GM12878 (cell line): Measurements from ENCODE around the gene ALKBH8. TPM values are rescaled to one million over a fixed set of nuclear protein-coding genes. Genes with fewer than 3 reads are reported as not detected.

Source experiments
- ATAC-seq: fragments of 200-7000 bp; cut with Tn5 transposase; 3 replicates; pipeline ENCODE4 v1.9.1; 2020; ENCODE audit warnings: mild to moderate bottlenecking, moderate library complexity
- BruUV-seq: library from RNA; stranded (reverse); fragments of 400-500 nt; replicated peaks from 2 replicates; lab custom pipeline; 2021; lab: Mats Ljungman, UMichigan
- CTCF ChIA-PET: fragments of 300-600 bp; sonication (Branson Sonifier 250); formaldehyde crosslinking; extraction: SDS; loops from one replicate; lab custom pipeline; 2021; ENCODE audit warnings: inconsistent platforms; lab: Yijun Ruan, JAX
- POLR2A ChIA-PET: fragments of 350-600 bp; formaldehyde crosslinking; extraction: SDS; loops from one replicate; lab custom pipeline; 2021; ENCODE audit warnings: inconsistent platforms; lab: Charles Lee
- RAD21 ChIA-PET: fragments of 300-600 bp; sonication (Branson Sonifier 250); formaldehyde crosslinking; loops from one replicate; lab custom pipeline; 2023; ENCODE audit warnings: antibody characterized with exemption; ENCODE audit not compliant: unreplicated experiment; lab: Charles Lee
- SMC1A ChIA-PET: fragments of 300-600 bp; sonication (Branson Sonifier 250); formaldehyde crosslinking; loops from one replicate; lab custom pipeline; 2023; ENCODE audit not compliant: unreplicated experiment, uncharacterized antibody; lab: Charles Lee
- DNase-seq: peaks from one replicate; pipeline ENCODE4 v3.0.0-alpha.2; 2011; ENCODE audit warnings: low read depth, low spot score
- FAIRE-seq: peaks from 3 replicates; lab custom pipeline; 2011; peaks lifted over from hg19 to GRCh38; lab: Jason Lieb, UNC
- H2AFZ ChIP-seq: 2 replicates; pipeline ENCODE4 v1.6.0; 2011; ENCODE audit warnings: low read depth, low read length, control low read depth; ENCODE audit not compliant: control insufficient read depth
- H3K27ac ChIP-seq: 2 replicates; pipeline ENCODE4 v1.5.1; 2011; ENCODE audit warnings: control low read depth; ENCODE audit not compliant: control insufficient read depth, insufficient read depth
- H3K27me3 ChIP-seq, 2 experiments: replicated peaks in 1 of 2; 2 replicates each; pipeline versions ENCODE4 v1.6.0 to v1.6.1; 2011; ENCODE audit warnings: low read length in 1 of 2; ENCODE audit not compliant: control insufficient read depth in 2 of 2, insufficient read depth in 2 of 2
- H3K36me3 ChIP-seq, 2 experiments: 2 replicates each; pipeline ENCODE4 v1.5.1; 2011; ENCODE audit warnings: low read length in 1 of 2; ENCODE audit not compliant: control insufficient read depth in 2 of 2, insufficient read depth in 2 of 2
- H3K4me1 ChIP-seq: 2 replicates; pipeline ENCODE4 v1.6.1; 2011; ENCODE audit warnings: mild to moderate bottlenecking, low read length, moderate library complexity, mixed read lengths; ENCODE audit not compliant: control insufficient read depth, insufficient read depth
- H3K4me2 ChIP-seq: 2 replicates; pipeline ENCODE4 v1.6.0; 2011; ENCODE audit warnings: control low read depth; ENCODE audit not compliant: control insufficient read depth, insufficient read depth
- H3K4me3 ChIP-seq: fragments of 200-600 bp; sonication (generic); 2 replicates; pipeline ENCODE4 v1.5.1; 2016
- H3K79me2 ChIP-seq: 2 replicates; pipeline ENCODE4 v1.6.0; 2011; ENCODE audit warnings: low read length; ENCODE audit not compliant: control insufficient read depth, insufficient read depth
- H3K9ac ChIP-seq: 2 replicates; pipeline ENCODE4 v1.8.0; 2011; ENCODE audit warnings: low read length, control low read depth, mixed read lengths; ENCODE audit not compliant: control insufficient read depth, insufficient read depth
- H3K9me3 ChIP-seq: replicated peaks from 3 replicates; pipeline ENCODE4 v1.5.1; 2011; ENCODE audit warnings: mild to moderate bottlenecking, low read length; ENCODE audit not compliant: control insufficient read depth, insufficient read depth
- H4K20me1 ChIP-seq: 2 replicates; pipeline ENCODE4 v1.6.0; 2011; ENCODE audit not compliant: control insufficient read depth, insufficient read depth
- E4F1 ChIP-seq: fragments of 450-650 bp; IDR thresholded peaks from 2 replicates; pipeline ENCODE4 v1.6.1; 2018; ENCODE audit warnings: borderline replicate concordance, mild to moderate bottlenecking; ENCODE audit not compliant: partially characterized antibody
- ESRRA ChIP-seq: IDR thresholded peaks from 2 replicates; pipeline ENCODE4 v1.6.1; 2012; ENCODE audit warnings: mild to moderate bottlenecking, low read length, improper control_type of control experiment
- MAX ChIP-seq: IDR thresholded peaks from 2 replicates; pipeline ENCODE4 v1.6.1; 2012; ENCODE audit warnings: low read depth, low read length, improper control_type of control experiment
- MTA3 ChIP-seq: IDR thresholded peaks from 2 replicates; pipeline ENCODE4 v1.6.1; 2012; ENCODE audit warnings: low read length, inconsistent platforms, borderline replicate concordance
- PAX8 ChIP-seq: fragments of 450-650 bp; IDR thresholded peaks from 2 replicates; pipeline ENCODE4 v1.6.1; 2017; ENCODE audit warnings: mild to moderate bottlenecking, moderate library complexity
- RAD51 ChIP-seq: fragments of 450-650 bp; IDR thresholded peaks from 2 replicates; pipeline ENCODE4 v1.6.1; 2016; ENCODE audit warnings: moderate library complexity, mild to moderate bottlenecking, inconsistent platforms
- RBBP5 ChIP-seq: fragments of 200-600 bp; sonication (generic); conservative IDR thresholded peaks from 2 replicates; pipeline ENCODE4 v1.6.1; 2016
- RCOR1 ChIP-seq: conservative IDR thresholded peaks from 2 replicates; pipeline ENCODE4 v1.6.1; 2012; ENCODE audit warnings: low read depth, low read length, improper control_type of control experiment
- ZZZ3 ChIP-seq: IDR thresholded peaks from 2 replicates; pipeline ENCODE4 v1.6.1; 2011; ENCODE audit warnings: low read depth; ENCODE audit not compliant: control insufficient read depth, insufficient read length
- WGBS: methylation state at CpG from one replicate; pipeline ENCODE4 v1.1.6; 2016; ENCODE audit warnings: low lambda C conversion rate; ENCODE audit not compliant: insufficient replicate concordance, insufficient coverage; ENCODE audit errors: missing lambda C conversion rate; 5-methylcytosine and 5-hydroxymethylcytosine counted together
- in situ Hi-C: fragments of 300-500 bp; cut with MboI; formaldehyde crosslinking; loops from 9 replicates; pipeline ENCODE4 v1.14.3; 2018; ENCODE audit warnings: mixed read lengths
- intact Hi-C: fragments of 100-400 bp; cut with micrococcal nuclease; formaldehyde crosslinking; loops from one replicate; pipeline ENCODE4 v1.14.2; 2022; ENCODE audit not compliant: unreplicated experiment
- polyA plus RNA-seq, 11 experiments: library from polyadenylated mRNA; depleted of rRNA in 4 of 11; unstranded in 6 of 11; stranded (reverse) in 5 of 11; fragments of >200 nt; fragmentation: Nextera tagmentation in 4 of 11; fragmentation: Illumina TruSeq in 1 of 11; extraction: Ambion mirVana in 4 of 11; extraction: Trizol in 1 of 11; gene quantifications; 1 replicate in 1 of 11; 2 replicates in 10 of 11; pipeline versions ENCODE4 v1.2.1 to v1.2.3, GENCODE V29; 2011 to 2016; ENCODE audit warnings: inconsistent platforms in 2 of 11, missing spikeins in 2 of 11, low read depth in 1 of 11
- total RNA-seq, 4 experiments: library from RNA; depleted of rRNA in 3 of 4; stranded (reverse); fragments of >200 nt in 3 of 4; fragmentation: Illumina TruSeq in 1 of 4; extraction: Trizol in 1 of 4; gene quantifications; 2 replicates each; pipeline versions ENCODE4 v1.2.1 to v1.2.3, GENCODE V29; 2013 to 2021

The ALKBH8 gene
- total and polyA plus RNA-seq, 10 of the 15 experiments (the other 5 are each of a cell fraction or from before 2014, with no cell fraction given) = 4.6 to 13.1 (median 9.5) TPM

GRCh38 chr11:107505647-107506225, 59.8 kb downstream of the ALKBH8 start (continued):
- TF ChIP-seq E4F1 = no peak
- no peak for TF ChIP-seq MTA3
- no peak for TF ChIP-seq ESRRA
- no peak for TF ChIP-seq MAX

- ATAC-seq = no peak
- H3K36me3 ChIP-seq = peaks cover 1 to 4% of the 10 kb centered on the region in 2 experiments; a peak in 2 of 4 replicates
- no peaks in the 10 kb centered on the region for H3K4me1 ChIP-seq
- ChIA-PET SMC1A (interaction anchor here (1.3 kb wide), 1 partner anchor 27 kb away, joined by 3 read pairs; no protein-coding TSS in a partner anchor), RAD21 (no interaction called here), CTCF (interaction anchor here (1.0 kb wide), 1 partner anchor 29 kb away, joined by 3 read pairs; no protein-coding TSS in a partner anchor), POLR2A (no interaction called here)
- no peaks in the 10 kb centered on the region for H3K79me2 ChIP-seq
- peaks cover 4% of the 10 kb centered on the region; the same call in 1 of the 3 replicates for H3K9me3 ChIP-seq
- no peak overlapping the region for H3K27ac ChIP-seq
- DNase-seq = no peak
- intact Hi-C loops (no loop called here), in situ Hi-C loops (no loop called here)
- no peak overlapping the region for H3K4me2 ChIP-seq
- FAIRE-seq = no peak
- H4K20me1 ChIP-seq = no peaks in the 10 kb centered on the region
- no peak overlapping the region for H3K9ac ChIP-seq
- TF ChIP-seq PAX8 = no peak
- no peak for TF ChIP-seq ZZZ3
- TF ChIP-seq RCOR1 = no peak
- TF ChIP-seq RAD51 = no peak
- no peak for TF ChIP-seq RBBP5
- BruUV-seq = no TSS peak
- H3K27me3 ChIP-seq = no peaks in the 10 kb centered on the region
- no peak overlapping the region for H2AFZ ChIP-seq
- 100% methylated on average over 5 of the region's 5 CpGs for WGBS
- no peak overlapping the region for H3K4me3 ChIP-seq
Measured at GRCh38 chr11:107504981-107505380, 60.6 kb downstream of the ALKBH8 start.
